K562 (cell line): Measurements from ENCODE around the gene UCHL5. TPM values are rescaled to one million over a fixed set of nuclear protein-coding genes. Genes with fewer than 3 reads are reported as not detected.
A peak's percentile ranks its signal among the peaks of the same experiment; 100 is the strongest.

Experiments used
- CHD7 ChIP-seq: fragments of 200-600 bp; sonication (generic); IDR thresholded peaks from one replicate; pipeline ENCODE4 v1.6.1; 2012; ENCODE audit warnings: mild to moderate bottlenecking, low read depth, low read length, inconsistent platforms
- CREB3 ChIP-seq: fragments of 450-650 bp; conservative IDR thresholded peaks from 2 replicates; pipeline ENCODE4 v1.6.1; 2016; ENCODE audit warnings: missing genetic modification characterization, low read depth, mild to moderate bottlenecking, missing compliant biosample characterization, moderate library complexity
- ETV1 ChIP-seq: fragments of 450-650 bp; conservative IDR thresholded peaks from 2 replicates; pipeline ENCODE4 v1.6.1; 2016; ENCODE audit warnings: missing genetic modification characterization, control low read depth, low read depth, missing compliant biosample characterization
- OTX1 ChIP-seq: fragments of 450-650 bp; formaldehyde crosslinking; IDR thresholded peaks from 2 replicates; pipeline ENCODE4 v1.4.0; 2022; ENCODE audit warnings: mild to moderate bottlenecking
- REST ChIP-seq, 2 experiments: fragments of 450-650 bp; formaldehyde crosslinking in 1 of 2; IDR thresholded peaks; 2 replicates each; pipeline versions ENCODE4 v1.4.0 to v1.6.1; 2014 to 2020; ENCODE audit warnings: mild to moderate bottlenecking in 2 of 2, borderline replicate concordance in 1 of 2, low read depth in 1 of 2
- TAF7 ChIP-seq: fragments of 450-650 bp; IDR thresholded peaks from 2 replicates; pipeline ENCODE4 v1.6.1; 2016; ENCODE audit warnings: missing genetic modification characterization, missing compliant biosample characterization
- ZNF239 ChIP-seq: fragments of 250-450 bp; sonication (Bioruptor Pico); IDR thresholded peaks from 2 replicates; pipeline ENCODE4 v1.4.0; 2020; ENCODE audit warnings: mild to moderate bottlenecking
- polyA plus RNA-seq, 8 experiments: library from polyadenylated mRNA; depleted of rRNA in 4 of 8; stranded (reverse) in 5 of 8; unstranded in 3 of 8; fragments of >200 nt; fragmentation: Nextera tagmentation in 2 of 8; fragmentation: Illumina TruSeq in 1 of 8; extraction: Ambion mirVana in 2 of 8; extraction: Trizol in 1 of 8; gene quantifications; 2 replicates each; pipeline versions ENCODE4 v1.2.1 to v1.2.3, GENCODE V29; 2011 to 2014; ENCODE audit warnings: inconsistent platforms in 1 of 8, missing spikeins in 1 of 8
- total RNA-seq, 7 experiments: library from RNA; depleted of rRNA in 6 of 7; stranded (reverse); fragments of >200 nt in 6 of 7; fragmentation: Illumina TruSeq in 2 of 7; extraction: Trizol in 2 of 7; gene quantifications; 2 replicates each; pipeline versions ENCODE4 v1.2.1 to v1.2.3, GENCODE V29; 2011 to 2021; ENCODE audit warnings: low replicate concordance in 1 of 7

The UCHL5 gene
- total and polyA plus RNA-seq, 9 of the 15 experiments (the other 6 are each of a cell fraction or from before 2014, with no cell fraction given): 61.0 to 206 (median 122) TPM

GRCh38 chr1:193068013-193068412 lies 8.9 kb upstream of the UCHL5 start (continued):
- TF ChIP-seq REST (IDR thresholded peaks at IDR 0.05; ENCODE audit: borderline replicate concordance) (no peak), REST (CRISPR knock-in tag; IDR thresholded peaks at IDR 0.05; ENCODE audit: low read depth) (no peak), CHD7 (no peak), ETV1 (tag) (no peak), TAF7 (no peak), ZNF239 (no peak), CREB3 (tag) (peak; percentile 66), OTX1 (CRISPR knock-in tag) (no peak)
